Chondrocyte (in vitro differentiated cells): ENCODE measurements around the gene USH2A. TPM values are rescaled to one million over a fixed set of nuclear protein-coding genes. Genes with fewer than 3 reads are reported as not detected.

ENCODE experiments used
- DNase-seq: peaks from one replicate; pipeline ENCODE4 v3.0.0; 2021; ENCODE audit warnings: mixed read lengths, low spot score
- H3K27ac Mint-ChIP-seq: one replicate; pipeline ENCODE4 v1.8.0; 2021; ENCODE audit warnings: mild to moderate bottlenecking, moderate library complexity, mixed read lengths; ENCODE audit not compliant: unreplicated experiment
- H3K27me3 Mint-ChIP-seq: 2 replicates; pipeline ENCODE4 v1.8.0; 2021; ENCODE audit warnings: low read depth, mixed read lengths
- H3K36me3 Mint-ChIP-seq: 2 replicates; pipeline ENCODE4 v1.8.0; 2021; ENCODE audit warnings: low read depth, mixed read lengths
- H3K4me1 Mint-ChIP-seq: 2 replicates; pipeline ENCODE4 v1.8.0; 2021; ENCODE audit warnings: low read depth, mild to moderate bottlenecking, mixed read lengths
- H3K4me3 Mint-ChIP-seq: one replicate; pipeline ENCODE4 v1.8.0; 2021; ENCODE audit warnings: mild to moderate bottlenecking, moderate library complexity, mixed read lengths; ENCODE audit not compliant: unreplicated experiment
- H3K9me3 Mint-ChIP-seq: 2 replicates; pipeline ENCODE4 v1.8.0; 2021; ENCODE audit warnings: low read depth, mixed read lengths
- CTCF ChIP-seq: fragments of 200-600 bp; sonication (generic); IDR thresholded peaks from 2 replicates; pipeline ENCODE4 v1.5.0; 2021; ENCODE audit warnings: antibody characterized with exemption, mild to moderate bottlenecking, moderate library complexity
- total RNA-seq: library from RNA; stranded (reverse); gene quantifications from 3 replicates; pipeline ENCODE4 v1.2.1, GENCODE V29; 2021

Gene USH2A
- total RNA-seq, 1 donor from 2014 or later = not detected

- Mint-ChIP-seq H3K4me3 (no peak overlapping the region), H3K9me3 (no peaks in the 10 kb centered on the region), H3K27ac (no peak overlapping the region), H3K27me3 (peaks cover 25% of the 10 kb centered on the region), H3K4me1 (no peaks in the 10 kb centered on the region), H3K36me3 (no peaks in the 10 kb centered on the region)
- DNase-seq = no peak
- TF ChIP-seq CTCF = no peak
Measured at GRCh38 chr1:216387782-216388181, 35.5 kb downstream of the USH2A start.

- TF ChIP-seq CTCF = no peak
- Mint-ChIP-seq H3K4me3 (no peak overlapping the region), H3K9me3 (peaks cover 5% of the 10 kb centered on the region), H3K4me1 (no peaks in the 10 kb centered on the region), H3K36me3 (no peaks in the 10 kb centered on the region), H3K27ac (no peak overlapping the region), H3K27me3 (peaks cover 25% of the 10 kb centered on the region)
- DNase-seq = no peak
Measured at GRCh38 chr1:216379441-216379840, 43.8 kb downstream of the USH2A start.

- no peaks in the 10 kb centered on the region for H3K4me1 Mint-ChIP-seq
- no peak overlapping the region for H3K27ac Mint-ChIP-seq
- no peak for TF ChIP-seq CTCF
- H3K9me3 Mint-ChIP-seq = no peaks in the 10 kb centered on the region
- H3K36me3 Mint-ChIP-seq = no peaks in the 10 kb centered on the region
- H3K27me3 Mint-ChIP-seq = peaks cover 18% of the 10 kb centered on the region
- no peak overlapping the region for H3K4me3 Mint-ChIP-seq
- no peak for DNase-seq
Measured at GRCh38 chr1:216368249-216368648, 55.0 kb downstream of the USH2A start.

GRCh38 chr1:216366979-216367378 is 56.3 kb downstream of the USH2A start:
- no peaks in the 10 kb centered on the region for H3K36me3 Mint-ChIP-seq
- H3K9me3 Mint-ChIP-seq = no peaks in the 10 kb centered on the region
- TF ChIP-seq CTCF = no peak
- no peak for DNase-seq
- no peak overlapping the region for H3K27ac Mint-ChIP-seq
- no peaks in the 10 kb centered on the region for H3K4me1 Mint-ChIP-seq
- H3K27me3 Mint-ChIP-seq = peaks cover 12% of the 10 kb centered on the region
- H3K4me3 Mint-ChIP-seq = no peak overlapping the region

GRCh38 chr1:216356945-216357344 is 66.3 kb downstream of the USH2A start:
- no peak overlapping the region for H3K4me3 Mint-ChIP-seq
- H3K27me3 Mint-ChIP-seq = peaks cover 14% of the 10 kb centered on the region
- H3K9me3 Mint-ChIP-seq = no peaks in the 10 kb centered on the region
- no peaks in the 10 kb centered on the region for H3K36me3 Mint-ChIP-seq
- no peak overlapping the region for H3K27ac Mint-ChIP-seq
- TF ChIP-seq CTCF = no peak
- no peak for DNase-seq
- H3K4me1 Mint-ChIP-seq = no peaks in the 10 kb centered on the region
